Mucosa of rectum (tissue), 2 donors: ENCODE measurements around the gene PLD3.

ENCODE experiments used
- H3K27ac ChIP-seq, 2 donors: one replicate each; pipeline ENCODE4 v1.7.0; 2013; ENCODE audit warnings: inconsistent platforms in 2 of 2, low read depth in 2 of 2, low read length in 2 of 2
- H3K27me3 ChIP-seq, 2 donors: one replicate each; pipeline ENCODE4 v1.7.0; 2013; ENCODE audit warnings: low read length in 2 of 2; ENCODE audit not compliant: control insufficient read depth in 2 of 2, insufficient read depth in 2 of 2
- H3K36me3 ChIP-seq, 2 donors: one replicate each; pipeline ENCODE4 v1.7.0; 2013; ENCODE audit warnings: low read length in 2 of 2; ENCODE audit not compliant: control insufficient read depth in 2 of 2, insufficient read depth in 2 of 2
- H3K4me1 ChIP-seq, 2 donors: one replicate each; pipeline ENCODE4 v1.7.0; 2013; ENCODE audit warnings: low read length in 2 of 2, mild to moderate bottlenecking in 1 of 2; ENCODE audit not compliant: control insufficient read depth in 2 of 2, insufficient read depth in 2 of 2
- H3K4me3 ChIP-seq, 2 donors: one replicate each; pipeline ENCODE4 v1.7.0; 2013; ENCODE audit warnings: low read length in 2 of 2
- H3K9ac ChIP-seq, 2 donors: one replicate each; pipeline ENCODE4 v1.7.0; 2013; ENCODE audit warnings: low read length in 2 of 2, low read depth in 1 of 2, mild to moderate bottlenecking in 1 of 2
- H3K9me3 ChIP-seq, 2 donors: one replicate each; pipeline ENCODE4 v1.7.0; 2013; ENCODE audit warnings: low read length in 2 of 2; ENCODE audit not compliant: control insufficient read depth in 2 of 2
- donor health status: healthy.
- donor health status: Normal muscosa, but diverticular disease.

The PLD3 gene

GRCh38 chr19:40315812-40316470, 32.6 kb upstream of the PLD3 start:
- H3K9ac ChIP-seq = no peak overlapping the region
- no peaks in the 10 kb centered on the region for H3K4me1 ChIP-seq
- H3K27me3 ChIP-seq = no peaks in the 10 kb centered on the region
- peaks cover 6% of the 10 kb centered on the region in 2 donors for H3K36me3 ChIP-seq
- no peak overlapping the region for H3K4me3 ChIP-seq
- no peaks in the 10 kb centered on the region for H3K9me3 ChIP-seq
- H3K27ac ChIP-seq = no peak overlapping the region

- H3K9me3 ChIP-seq = no peaks in the 10 kb centered on the region
Observed at GRCh38 chr19:40317338-40317737, 31.2 kb upstream of the PLD3 start.

GRCh38 chr19:40320558-40320935, 27.9 kb upstream of the PLD3 start:
- H3K9ac ChIP-seq = no peak overlapping the region
- no peak overlapping the region for H3K4me3 ChIP-seq
- H3K27ac ChIP-seq = no peak overlapping the region
- H3K27me3 ChIP-seq = no peaks in the 10 kb centered on the region
- H3K9me3 ChIP-seq = no peaks in the 10 kb centered on the region
- H3K4me1 ChIP-seq = no peaks in the 10 kb centered on the region
- H3K36me3 ChIP-seq = peaks cover 41% of the 10 kb centered on the region in 2 donors

More at GRCh38 chr19:40317338-40317737, 31.2 kb upstream of the PLD3 start:
- no peak overlapping the region for H3K9ac ChIP-seq
- H3K4me3 ChIP-seq = no peak overlapping the region
- H3K27me3 ChIP-seq = no peaks in the 10 kb centered on the region
- H3K36me3 ChIP-seq = peaks cover 16 to 19% of the 10 kb centered on the region in 2 donors
- H3K4me1 ChIP-seq = no peaks in the 10 kb centered on the region
- H3K27ac ChIP-seq = no peak overlapping the region

- peaks cover 46% of the 10 kb centered on the region in 2 donors for H3K36me3 ChIP-seq
- H3K9me3 ChIP-seq = no peaks in the 10 kb centered on the region
- H3K27ac ChIP-seq = no peak overlapping the region
- H3K4me3 ChIP-seq = no peak overlapping the region
- no peaks in the 10 kb centered on the region for H3K4me1 ChIP-seq
- no peak overlapping the region for H3K9ac ChIP-seq
- H3K27me3 ChIP-seq = no peaks in the 10 kb centered on the region
Observed at GRCh38 chr19:40321076-40321475, 27.4 kb upstream of the PLD3 start.

GRCh38 chr19:40321566-40322270, 26.8 kb upstream of the PLD3 start:
- H3K9me3 ChIP-seq = no peaks in the 10 kb centered on the region
- no peaks in the 10 kb centered on the region for H3K4me1 ChIP-seq
- peaks cover 50 to 52% of the 10 kb centered on the region in 2 donors for H3K36me3 ChIP-seq
- no peak overlapping the region for H3K4me3 ChIP-seq
- H3K27me3 ChIP-seq = no peaks in the 10 kb centered on the region
- no peak overlapping the region for H3K9ac ChIP-seq
- no peak overlapping the region for H3K27ac ChIP-seq

- Histone ChIP-seq H3K27me3 (no peaks in the 10 kb centered on the region), H3K27ac (no peak overlapping the region), H3K36me3 (peaks cover 51 to 52% of the 10 kb centered on the region in 2 donors), H3K9ac (no peak overlapping the region), H3K9me3 (no peaks in the 10 kb centered on the region), H3K4me3 (no peak overlapping the region), H3K4me1 (no peaks in the 10 kb centered on the region)
Observed at GRCh38 chr19:40322271-40322610, 26.3 kb upstream of the PLD3 start.

- no peak overlapping the region for H3K4me3 ChIP-seq
- H3K9ac ChIP-seq = no peak overlapping the region
- H3K36me3 ChIP-seq = peaks cover 52 to 59% of the 10 kb centered on the region in 2 donors
- no peaks in the 10 kb centered on the region for H3K4me1 ChIP-seq
- H3K27me3 ChIP-seq = no peaks in the 10 kb centered on the region
- no peaks in the 10 kb centered on the region for H3K9me3 ChIP-seq
- H3K27ac ChIP-seq = no peak overlapping the region
Observed at GRCh38 chr19:40322951-40323615, 25.4 kb upstream of the PLD3 start.

- Histone ChIP-seq H3K9ac (no peak overlapping the region), H3K27ac (no peak overlapping the region), H3K9me3 (no peaks in the 10 kb centered on the region), H3K27me3 (no peaks in the 10 kb centered on the region), H3K4me3 (no peak overlapping the region), H3K36me3 (peaks cover 56 to 66% of the 10 kb centered on the region in 2 donors), H3K4me1 (no peaks in the 10 kb centered on the region)
Observed at GRCh38 chr19:40323705-40324104, 24.8 kb upstream of the PLD3 start.

- Histone ChIP-seq H3K36me3 (peaks cover 64 to 70% of the 10 kb centered on the region in 2 donors), H3K4me3 (no peak overlapping the region), H3K9me3 (no peaks in the 10 kb centered on the region), H3K27ac (no peak overlapping the region), H3K27me3 (no peaks in the 10 kb centered on the region), H3K9ac (no peak overlapping the region), H3K4me1 (no peaks in the 10 kb centered on the region)
Observed at GRCh38 chr19:40326201-40326600, 22.3 kb upstream of the PLD3 start.

- Histone ChIP-seq H3K9me3 (no peaks in the 10 kb centered on the region), H3K4me3 (no peak overlapping the region), H3K36me3 (peaks cover 45 to 55% of the 10 kb centered on the region in 2 donors), H3K4me1 (no peaks in the 10 kb centered on the region), H3K27me3 (no peaks in the 10 kb centered on the region), H3K9ac (no peak overlapping the region), H3K27ac (no peak overlapping the region)
Observed at GRCh38 chr19:40331052-40331451, 17.4 kb upstream of the PLD3 start.
